C4-2B (cell line): ENCODE data around the gene MTFR2.

ENCODE experiments used
- ZFX ChIP-seq: fragments of 450-650 bp; IDR thresholded peaks from 2 replicates; pipeline ENCODE4 v1.6.1; 2017
- TF ChIP-seq, protein P1 (sequence below): fragments of 450-650 bp; conservative IDR thresholded peaks from 2 replicates; pipeline ENCODE4 v1.5.1; 2017; ENCODE audit warnings: mild to moderate bottlenecking

DNA sequence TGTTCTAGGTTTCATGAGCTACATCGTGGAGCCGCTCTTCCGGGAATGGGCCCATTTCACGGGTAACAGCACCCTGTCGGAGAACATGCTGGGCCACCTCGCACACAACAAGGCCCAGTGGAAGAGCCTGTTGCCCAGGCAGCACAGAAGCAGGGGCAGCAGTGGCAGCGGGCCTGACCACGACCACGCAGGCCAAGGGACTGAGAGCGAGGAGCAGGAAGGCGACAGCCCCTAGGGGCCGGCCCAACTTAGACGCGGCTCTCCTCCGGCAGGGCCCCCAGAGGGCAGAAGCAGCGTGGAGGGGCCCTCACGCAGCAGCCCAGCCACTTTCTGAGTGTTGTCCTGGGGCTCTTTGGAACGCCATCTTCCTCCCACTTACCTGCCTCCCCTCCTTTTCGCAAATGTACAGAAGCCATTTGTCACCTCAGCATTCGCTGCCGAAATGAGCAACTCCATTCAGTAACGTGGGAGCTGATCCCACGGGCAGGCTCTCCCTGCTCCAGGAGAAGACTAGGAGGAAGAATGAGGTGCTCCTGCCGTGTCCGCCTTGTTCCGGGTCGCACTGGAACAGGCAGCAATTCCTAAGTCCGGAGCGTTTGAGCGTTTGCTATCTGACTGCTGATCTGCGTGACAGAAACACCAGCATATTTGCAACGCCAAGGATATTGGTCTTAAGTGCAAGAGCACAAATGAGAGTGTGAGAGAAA lies 58.4 kb downstream of the MTFR2 start:
- TF ChIP-seq, protein P1, sequence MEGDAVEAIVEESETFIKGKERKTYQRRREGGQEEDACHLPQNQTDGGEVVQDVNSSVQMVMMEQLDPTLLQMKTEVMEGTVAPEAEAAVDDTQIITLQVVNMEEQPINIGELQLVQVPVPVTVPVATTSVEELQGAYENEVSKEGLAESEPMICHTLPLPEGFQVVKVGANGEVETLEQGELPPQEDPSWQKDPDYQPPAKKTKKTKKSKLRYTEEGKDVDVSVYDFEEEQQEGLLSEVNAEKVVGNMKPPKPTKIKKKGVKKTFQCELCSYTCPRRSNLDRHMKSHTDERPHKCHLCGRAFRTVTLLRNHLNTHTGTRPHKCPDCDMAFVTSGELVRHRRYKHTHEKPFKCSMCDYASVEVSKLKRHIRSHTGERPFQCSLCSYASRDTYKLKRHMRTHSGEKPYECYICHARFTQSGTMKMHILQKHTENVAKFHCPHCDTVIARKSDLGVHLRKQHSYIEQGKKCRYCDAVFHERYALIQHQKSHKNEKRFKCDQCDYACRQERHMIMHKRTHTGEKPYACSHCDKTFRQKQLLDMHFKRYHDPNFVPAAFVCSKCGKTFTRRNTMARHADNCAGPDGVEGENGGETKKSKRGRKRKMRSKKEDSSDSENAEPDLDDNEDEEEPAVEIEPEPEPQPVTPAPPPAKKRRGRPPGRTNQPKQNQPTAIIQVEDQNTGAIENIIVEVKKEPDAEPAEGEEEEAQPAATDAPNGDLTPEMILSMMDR: no peak
- no peak for TF ChIP-seq ZFX
